GM23338 (cell line): ENCODE results near the gene ZNRF1.
"Not testable (repeated sequence)": the region's sequence is repeated elsewhere in the genome, so short reads cannot be mapped to it uniquely, and the experiment has no call there.

Experiments
- CREB1 ChIP-seq: fragments of 250-450 bp; sonication (Bioruptor Pico); IDR thresholded peaks from 2 replicates; pipeline ENCODE4 v1.5.0; 2020; ENCODE audit warnings: low read depth, mild to moderate bottlenecking, moderate library complexity
- CTCF ChIP-seq, 2 experiments: fragments of 200-600 bp in 1 of 2; sonication (generic) in 1 of 2; conservative IDR thresholded peaks; 2 replicates each; pipeline versions ENCODE4 v1.5.1 to v1.6.1; 2016 to 2017; ENCODE audit warnings: antibody characterized with exemption in 2 of 2, low read depth in 2 of 2, mild to moderate bottlenecking in 2 of 2, moderate library complexity in 1 of 2
- EZH2 ChIP-seq: fragments of 200-600 bp; sonication (generic); IDR thresholded peaks from one replicate; pipeline ENCODE4 v1.8.0; 2017; ENCODE audit warnings: antibody characterized with exemption, mild to moderate bottlenecking, low read depth; ENCODE audit not compliant: unreplicated experiment
- EZH2phosphoT487 ChIP-seq: fragments of 200-600 bp; sonication (generic); IDR thresholded peaks from one replicate; pipeline ENCODE4 v1.8.1; 2018; ENCODE audit warnings: antibody characterized with exemption; ENCODE audit not compliant: unreplicated experiment
- NANOG ChIP-seq: IDR thresholded peaks from 2 replicates; pipeline ENCODE4 v1.6.1; 2016; ENCODE audit warnings: antibody characterized with exemption, borderline replicate concordance
- POLR2AphosphoS5 ChIP-seq: IDR thresholded peaks from 2 replicates; pipeline ENCODE4 v1.6.1; 2016; ENCODE audit warnings: antibody characterized with exemption, low read depth
- ZNF331 ChIP-seq: fragments of 250-450 bp; sonication (Bioruptor Pico); IDR thresholded peaks from 2 replicates; pipeline ENCODE4 v1.5.0; 2020; ENCODE audit warnings: low read depth, mild to moderate bottlenecking, moderate library complexity

- TF ChIP-seq CTCF (conservative IDR thresholded peaks at IDR 0.05; ENCODE audit: low read depth in 2 of 2); POLR2AphosphoS5; EZH2; NANOG; ZNF331 (CRISPR knock-in tag); EZH2phosphoT487; CREB1: not testable (repeated sequence)
These were observed 17.7 kb downstream of the ZNRF1 start for GRCh38 chr16:75016451-75017081.
